HG03066 (cell line): ENCODE data around the gene IFT88.
A peak's percentile ranks its signal among the peaks of the same experiment; 100 is the strongest.

ENCODE experiments used
- ATAC-seq: cut with Tn5 transposase; IDR thresholded peaks from one replicate; pipeline ENCODE4 v1.9.1; 2021; ENCODE audit warnings: low read depth; ENCODE audit not compliant: unreplicated experiment

The IFT88 gene

DNA sequence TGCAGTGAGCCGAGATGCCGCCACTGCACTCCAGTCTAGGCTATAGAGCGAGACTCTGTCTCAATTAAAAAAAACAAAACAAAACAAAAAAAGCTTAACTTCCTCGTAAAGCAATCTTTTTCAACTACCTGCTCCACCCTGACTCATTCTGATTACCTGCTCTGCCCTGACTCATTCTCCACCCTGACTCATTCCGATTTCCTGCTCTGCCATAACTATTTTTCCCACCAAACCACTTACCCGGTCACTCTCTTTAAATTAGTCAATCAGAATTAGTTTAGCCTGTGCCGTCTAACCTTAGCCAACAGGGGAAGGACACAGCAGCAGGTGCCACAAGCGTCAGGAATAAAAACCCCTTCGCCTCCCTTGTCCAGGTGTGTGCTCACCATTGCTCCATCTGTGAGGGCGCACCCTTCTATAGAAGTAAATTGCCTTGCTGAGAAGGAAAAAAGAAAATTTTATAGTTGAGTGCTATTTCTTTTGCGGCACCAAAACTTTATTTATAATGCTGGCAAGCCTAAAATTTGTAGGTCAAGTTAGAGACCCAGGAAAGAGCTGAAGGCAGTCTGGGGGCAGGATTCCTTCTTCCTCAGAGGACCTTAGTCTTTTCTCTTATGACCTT lies 1.7 kb upstream of the IFT88 start:
- no peak for ATAC-seq

DNA sequence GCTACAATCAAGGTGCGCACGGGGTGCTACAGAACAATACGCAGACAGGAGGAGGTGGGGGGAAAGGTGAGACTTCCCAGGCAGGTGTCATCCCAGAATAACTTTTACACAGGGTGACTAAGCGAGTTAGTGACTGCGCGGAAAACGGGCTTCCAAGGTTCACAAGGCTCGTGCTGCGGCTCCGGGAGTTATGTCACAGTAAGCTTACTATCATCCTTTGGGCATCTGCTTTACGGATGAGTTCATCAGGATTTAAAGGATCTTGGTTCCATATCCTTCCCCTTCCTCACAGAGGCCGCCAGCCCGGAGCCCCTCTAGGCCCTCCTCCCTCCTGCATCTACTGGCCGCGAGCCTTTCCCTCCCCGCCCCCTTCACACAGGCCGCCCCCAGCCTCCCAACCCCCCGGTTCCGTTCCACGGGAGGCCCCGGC lies 474 bp upstream of the IFT88 start:
- ATAC-seq: peak; percentile 39

- ATAC-seq: no peak
Measured at GRCh38 chr13:20567881-20568528, 1.0 kb downstream of the IFT88 start.

DNA sequence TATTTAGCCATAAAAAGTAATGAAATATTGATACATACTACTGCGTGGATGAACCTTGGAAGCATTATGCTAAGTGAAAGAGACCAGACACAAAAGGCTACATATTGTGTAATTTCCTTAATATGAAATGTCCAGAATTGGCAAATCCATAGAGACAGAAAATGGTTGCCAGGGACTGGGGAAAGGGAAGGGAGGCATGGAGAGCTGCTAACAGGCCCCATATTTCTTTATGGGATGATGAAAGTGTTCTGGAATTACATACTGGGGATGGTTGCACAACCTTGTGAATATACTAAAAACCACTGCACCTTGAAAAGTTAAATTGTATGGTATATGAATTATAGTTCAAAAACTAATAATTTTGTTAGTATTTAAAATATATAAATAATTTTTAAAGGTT lies 3.6 kb downstream of the IFT88 start:
- no peak for ATAC-seq

DNA sequence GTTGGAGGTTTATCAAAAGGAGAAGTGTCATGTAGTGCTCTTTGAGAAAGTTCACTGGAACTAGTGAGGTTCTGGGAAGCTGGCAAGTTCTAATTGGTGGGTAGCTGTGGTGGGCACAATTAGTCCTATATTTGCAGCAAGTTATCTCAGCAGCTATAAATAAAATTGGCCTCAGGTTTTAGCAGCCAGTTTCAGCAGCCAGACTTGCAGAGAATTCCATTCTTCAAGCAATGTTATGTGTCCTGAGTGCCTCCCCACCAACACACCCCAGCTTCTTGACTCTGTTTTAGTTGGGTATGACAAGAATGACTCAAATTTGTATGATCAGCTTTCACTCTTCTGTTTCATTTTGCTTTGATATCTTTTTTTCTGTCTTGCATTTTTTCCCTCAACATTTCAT lies 4.7 kb downstream of the IFT88 start:
- no peak for ATAC-seq

- no peak for ATAC-seq
Measured at GRCh38 chr13:20573186-20573585, 6.2 kb downstream of the IFT88 start.

GRCh38 chr13:20573636-20574035 lies 6.7 kb downstream of the IFT88 start:
- ATAC-seq: no peak

DNA sequence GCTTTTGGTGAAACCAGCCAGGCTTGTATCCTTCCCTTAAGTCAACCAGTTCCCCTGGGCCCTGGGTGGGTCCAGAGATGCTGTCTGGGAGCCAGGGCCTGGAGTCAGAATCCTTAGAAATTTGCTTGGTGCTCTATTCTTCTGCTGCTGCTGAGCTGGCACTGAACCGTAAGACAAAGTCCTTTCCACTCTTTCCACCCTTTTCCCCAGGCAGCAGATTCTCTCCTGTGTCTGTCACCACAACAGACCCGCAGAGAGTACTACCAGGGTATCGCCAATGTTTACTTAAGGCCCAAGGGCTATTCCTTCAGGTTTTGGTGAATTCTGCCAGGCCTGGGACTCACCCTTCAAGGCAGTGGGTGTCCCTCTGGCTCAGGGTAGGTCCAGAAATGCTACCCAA lies 12.2 kb downstream of the IFT88 start:
- no peak for ATAC-seq

- ATAC-seq: no peak
Measured at GRCh38 chr13:20580257-20580656, 13.3 kb downstream of the IFT88 start.

DNA sequence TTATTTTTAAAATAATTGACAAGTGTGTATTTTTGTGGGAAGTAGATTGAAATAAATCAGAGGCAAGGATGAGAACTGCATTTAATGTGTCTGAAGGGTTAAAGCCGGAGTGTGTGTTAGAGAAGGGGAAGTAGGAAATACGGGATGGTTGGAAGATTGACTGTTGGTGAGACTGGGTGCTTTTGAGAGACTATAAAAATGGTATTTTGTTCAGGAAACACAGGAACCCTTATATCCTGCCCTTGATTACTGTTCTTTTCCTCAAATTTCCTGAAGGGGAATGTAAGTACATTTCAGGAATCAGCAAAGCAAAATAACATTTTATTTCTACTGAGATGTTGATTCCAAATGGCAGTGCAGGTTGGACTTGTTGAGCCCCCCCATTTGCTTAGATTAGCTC lies 15.1 kb downstream of the IFT88 start:
- ATAC-seq: no peak

DNA sequence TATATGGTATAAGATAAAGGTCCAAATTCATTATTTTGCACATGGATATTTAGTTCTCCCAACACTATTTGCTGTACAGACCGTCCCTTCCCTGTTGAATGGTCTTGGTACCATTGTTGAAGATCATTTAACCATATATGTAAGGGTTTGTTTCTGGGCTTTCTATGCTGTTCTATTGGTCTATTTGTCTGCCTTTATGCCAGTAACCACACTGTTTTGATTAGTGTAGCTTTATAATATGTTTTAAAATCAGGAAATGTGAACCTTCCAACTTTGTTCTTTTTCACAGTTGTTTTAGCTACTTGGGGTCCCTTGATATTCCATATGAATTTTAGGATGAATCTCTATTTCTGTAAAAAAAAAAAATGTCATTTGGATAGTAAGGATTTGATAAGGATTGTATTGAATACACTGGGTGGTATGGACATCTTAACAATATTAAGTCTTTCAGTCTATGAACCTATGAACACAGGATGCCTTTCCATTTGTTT lies 16.9 kb downstream of the IFT88 start:
- ATAC-seq: no peak

DNA sequence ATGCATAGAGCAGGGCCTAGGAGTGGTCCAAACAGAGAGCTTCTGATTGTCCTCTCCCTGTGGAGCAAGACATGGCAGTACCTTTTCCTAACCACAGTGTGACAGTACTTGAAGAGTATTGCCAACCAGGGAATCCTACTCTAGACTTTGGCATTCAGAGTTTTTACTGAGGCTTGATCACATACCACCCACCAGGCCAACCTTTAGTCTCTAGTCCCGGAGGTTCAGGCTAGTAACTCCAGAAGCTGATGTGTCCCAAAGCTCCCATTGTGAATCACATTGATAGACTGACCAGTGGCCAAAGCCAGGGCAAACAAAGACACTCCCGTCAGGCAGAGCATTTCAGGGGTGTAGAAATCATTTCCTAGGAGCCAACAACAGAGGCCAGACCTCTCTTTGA lies 18.4 kb downstream of the IFT88 start:
- no peak for ATAC-seq

DNA sequence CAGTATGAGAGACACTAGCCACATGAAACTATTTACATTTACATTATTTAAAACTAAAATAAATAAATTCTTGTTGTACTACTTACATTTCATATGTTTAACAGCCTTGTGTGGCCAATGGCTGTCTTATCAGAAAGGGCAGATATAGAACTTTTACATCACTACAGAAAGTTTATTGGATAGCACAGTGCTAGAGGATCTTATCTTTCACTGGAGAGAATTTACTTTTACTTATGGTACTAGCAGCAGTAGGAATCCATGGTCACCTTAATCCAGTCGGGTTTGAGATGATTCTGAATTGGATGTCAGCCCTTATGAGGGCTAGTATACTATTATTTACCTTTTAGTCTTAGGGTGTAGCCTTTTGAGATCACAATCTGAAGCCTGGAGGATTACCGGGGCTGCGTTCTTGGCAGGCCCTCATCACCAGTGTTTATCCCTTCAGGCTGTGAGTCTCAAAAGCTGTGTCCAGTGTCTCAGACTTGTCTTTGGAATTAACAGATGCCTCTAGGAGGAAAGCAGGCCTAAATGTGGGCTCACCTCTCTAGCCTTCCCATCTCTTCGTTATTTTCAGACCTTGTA lies 21.7 kb downstream of the IFT88 start:
- no peak for ATAC-seq

DNA sequence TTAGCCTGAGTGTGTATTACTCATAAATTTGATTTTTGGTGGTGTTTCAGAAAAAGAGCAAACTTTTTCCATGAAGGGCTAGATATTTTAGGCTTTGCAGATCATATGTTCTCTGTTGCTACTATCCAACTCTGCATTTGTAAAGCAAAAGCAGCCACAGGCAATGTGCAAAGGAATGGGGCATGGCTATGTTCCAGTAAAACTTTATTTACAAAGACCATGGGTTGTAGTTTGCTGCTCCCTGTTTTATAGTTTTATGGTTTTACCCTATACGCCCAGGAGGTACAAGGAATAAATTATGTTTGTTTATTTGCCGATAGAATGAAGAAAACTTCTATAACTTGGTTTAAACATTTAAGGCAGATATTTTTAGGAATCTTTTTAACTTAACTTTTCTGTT lies 23.6 kb downstream of the IFT88 start:
- ATAC-seq: no peak

DNA sequence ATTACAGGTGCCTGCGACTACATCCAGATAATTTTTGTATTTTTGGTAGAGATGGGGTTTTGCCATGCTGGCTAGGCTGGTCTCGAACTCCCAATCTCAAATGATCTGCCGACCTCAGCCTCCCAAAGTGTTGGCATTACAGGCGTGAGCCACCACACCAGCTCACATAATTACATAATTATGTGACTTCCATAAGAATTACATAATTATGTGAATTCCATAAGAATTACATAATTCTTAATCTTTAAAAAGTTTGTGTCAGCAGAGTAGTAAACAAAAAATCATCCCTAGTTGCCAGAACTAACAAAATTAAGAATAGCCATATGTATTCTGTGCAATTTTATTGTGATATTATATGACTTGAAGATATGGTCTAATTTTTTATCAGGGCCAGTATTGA lies 25.6 kb downstream of the IFT88 start:
- ATAC-seq: no peak

DNA sequence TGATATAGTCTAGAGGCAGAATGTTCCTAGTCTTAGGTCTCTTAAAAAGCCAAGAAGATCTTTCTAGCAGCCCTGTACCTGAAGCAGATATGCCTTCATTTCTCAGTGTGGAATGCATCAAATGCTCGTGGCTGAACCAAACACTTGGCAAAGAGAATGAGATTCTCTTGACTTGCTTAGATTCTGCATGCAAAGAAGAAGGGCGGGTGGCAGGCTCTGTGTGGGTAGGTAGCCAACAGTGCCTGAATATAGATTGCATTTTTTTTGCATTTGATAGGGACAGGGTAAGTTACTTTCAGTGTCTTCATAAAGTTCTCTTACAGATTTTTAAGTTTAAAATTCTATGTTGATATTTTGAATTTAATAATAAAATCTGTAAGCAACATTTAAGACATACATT lies 27.3 kb downstream of the IFT88 start:
- ATAC-seq: no peak

DNA sequence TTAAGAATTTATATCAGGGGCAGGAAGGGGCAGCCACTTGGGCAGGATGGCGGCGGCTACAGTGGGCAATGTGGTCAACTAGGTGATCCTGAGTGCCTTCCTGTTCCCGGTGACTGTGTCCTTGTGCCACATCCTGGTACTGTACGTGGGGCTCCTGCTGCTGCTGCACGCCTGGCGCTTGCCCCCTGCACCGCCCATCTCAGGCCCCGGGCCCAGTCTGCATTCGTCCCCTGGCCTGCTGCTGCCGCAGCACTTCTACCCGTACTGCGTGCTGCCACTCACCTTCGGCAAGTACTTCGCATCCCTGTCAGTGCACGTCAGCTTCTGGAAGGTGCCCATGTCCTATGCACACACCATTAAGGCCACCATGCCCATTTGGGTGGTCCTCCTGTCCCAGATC lies 40.1 kb downstream of the IFT88 start:
- ATAC-seq: no peak

DNA sequence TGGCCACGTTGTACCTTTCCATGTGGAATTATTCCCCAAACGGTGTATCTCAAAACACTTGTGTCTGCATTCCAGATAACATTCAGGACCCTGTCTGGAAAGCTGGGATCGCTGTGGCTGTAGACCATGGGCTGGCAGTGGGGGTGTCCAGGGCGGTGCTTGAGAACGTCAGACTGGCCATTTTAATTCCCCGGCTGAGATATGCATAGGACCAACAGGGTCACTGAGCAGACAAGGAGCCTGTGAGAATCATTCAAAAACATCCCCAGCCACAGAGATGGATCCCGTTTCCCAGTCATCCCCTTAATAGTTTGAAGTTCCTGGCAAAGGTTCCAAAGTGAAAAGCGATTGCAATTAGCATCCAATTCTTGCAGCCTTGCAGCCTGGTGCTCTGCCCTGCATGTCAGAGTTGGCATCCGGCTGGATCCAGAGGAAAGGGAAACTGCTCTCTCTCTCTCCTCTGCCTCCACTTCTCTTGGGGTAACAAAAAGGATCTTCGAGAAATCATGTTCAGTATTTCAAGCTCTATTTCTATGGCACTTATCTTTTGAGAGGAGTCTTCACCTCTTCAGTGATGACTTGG lies 41.6 kb downstream of the IFT88 start:
- no peak for ATAC-seq

GRCh38 chr13:20609145-20609544 lies 42.2 kb downstream of the IFT88 start:
- ATAC-seq: no peak

DNA sequence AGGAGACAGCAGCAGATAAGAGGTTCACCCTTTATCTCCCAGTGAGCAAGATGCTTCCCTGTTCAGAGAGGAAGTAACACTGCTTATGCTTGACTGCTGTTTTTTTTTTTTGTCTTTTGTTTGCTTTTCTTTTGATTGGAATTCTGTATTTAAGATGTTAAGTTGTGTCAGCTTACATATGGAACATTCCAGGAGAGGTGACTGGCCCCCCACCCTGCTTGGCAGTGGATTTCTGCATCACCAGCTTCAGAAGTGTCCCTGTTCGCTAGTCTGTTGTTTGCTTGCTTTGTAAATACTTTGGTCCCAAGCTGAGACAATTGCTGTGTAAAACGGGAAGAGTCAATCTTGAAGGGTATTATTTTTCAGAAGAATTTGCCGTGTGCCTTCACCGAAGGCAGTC lies 43.0 kb downstream of the IFT88 start:
- ATAC-seq: no peak

DNA sequence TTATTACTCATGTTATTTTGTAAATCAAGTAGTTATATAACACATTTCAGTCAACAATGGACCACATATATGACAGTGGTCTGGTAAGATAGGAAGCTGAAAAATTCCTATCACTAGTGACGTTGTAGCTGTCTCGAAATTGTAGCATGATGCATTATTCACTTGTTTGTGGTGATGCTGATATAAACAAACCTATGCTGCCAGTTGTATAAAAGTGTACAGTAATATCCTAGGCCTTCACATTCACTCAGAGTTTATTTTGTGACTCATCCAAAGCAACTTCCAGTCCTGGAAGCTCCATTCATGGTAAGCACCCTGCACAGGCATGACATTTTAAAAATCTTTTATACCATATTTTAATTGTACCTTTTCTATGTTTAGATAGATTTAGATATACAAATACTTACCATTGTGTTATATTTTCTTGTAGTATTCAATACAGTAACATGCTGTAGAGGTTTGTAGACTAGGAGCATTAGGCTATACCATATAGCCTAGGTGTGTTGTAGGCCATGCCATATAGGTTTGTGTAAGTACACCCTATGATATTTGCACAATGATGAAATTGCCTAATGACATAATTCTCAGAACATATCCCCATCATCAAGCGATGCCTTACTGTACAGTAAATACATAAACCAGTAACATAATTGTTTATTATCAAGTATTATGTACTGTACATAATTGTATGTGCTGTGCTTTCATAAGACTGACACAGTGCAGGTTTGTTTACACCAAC lies 49.3 kb downstream of the IFT88 start:
- ATAC-seq: no peak
